A549 (cell line): ENCODE measurements around the gene CCDC74A. TPM values are rescaled to one million over a fixed set of nuclear protein-coding genes. Genes with fewer than 3 reads are reported as not detected.
"Not testable (repeated sequence)": the region's sequence is repeated elsewhere in the genome, so short reads cannot be mapped to it uniquely, and the experiment has no call there.

Source experiments
- ATAC-seq, 2 experiments: fragments of 200-7000 bp in 1 of 2; fragments of >200 bp in 1 of 2; cut with Nextera tagmentation in 1 of 2; cut with Tn5 transposase in 1 of 2; 3 replicates each; pipeline versions ENCODE4 v1.8.0 to v1.9.1; 2018 to 2020; ENCODE audit warnings: mild to moderate bottlenecking in 1 of 2, moderate library complexity in 1 of 2
- CTCF ChIA-PET: fragments of 300-600 bp; sonication (Branson Sonifier 250); formaldehyde crosslinking; extraction: SDS; loops from one replicate; lab custom pipeline; 2021; ENCODE audit warnings: antibody characterized with exemption, inconsistent platforms; lab: Yijun Ruan, JAX
- POLR2A ChIA-PET: fragments of 350-600 bp; formaldehyde crosslinking; extraction: SDS; loops from one replicate; lab custom pipeline; 2021; ENCODE audit warnings: antibody characterized with exemption, inconsistent platforms; lab: Yijun Ruan, JAX
- DNase-seq, 2 experiments: peaks; one replicate each; pipeline versions ENCODE4 v3.0.0 to v3.0.0-alpha.2; 2011 to 2016; ENCODE audit warnings: low read depth in 1 of 2, low spot score in 1 of 2
- FAIRE-seq: peaks from 2 replicates; lab custom pipeline; 2011; peaks lifted over from hg19 to GRCh38; lab: Jason Lieb, UNC
- H3K27ac ChIP-seq, 2 experiments: fragments of >200 bp; sonication (Bioruptor Twin); formaldehyde crosslinking; 3 replicates each; pipeline ENCODE4 v1.5.1; 2016 to 2017
- H3K4me1 ChIP-seq: fragments of >200 bp; sonication (Bioruptor Twin); formaldehyde crosslinking; 3 replicates; pipeline ENCODE4 v1.6.1; 2016
- H3K4me2 ChIP-seq: fragments of >200 bp; sonication (Bioruptor Twin); formaldehyde crosslinking; 3 replicates; pipeline ENCODE4 v1.6.1; 2016
- H3K4me3 ChIP-seq: fragments of >200 bp; sonication (Bioruptor Twin); formaldehyde crosslinking; 3 replicates; pipeline ENCODE4 v1.5.1; 2016
- H3K9me3 ChIP-seq: fragments of >200 bp; sonication (Bioruptor Twin); formaldehyde crosslinking; 3 replicates; pipeline ENCODE4 v1.6.1; 2016
- BHLHE40 ChIP-seq: IDR thresholded peaks from 2 replicates; pipeline ENCODE4 v1.6.1; 2012; ENCODE audit warnings: low read depth, low read length, inconsistent platforms
- CBX8 ChIP-seq: fragments of 200-600 bp; sonication (generic); IDR thresholded peaks from 2 replicates; pipeline ENCODE4 v1.6.1; 2016
- CHD4 ChIP-seq: fragments of 200-600 bp; sonication (generic); IDR thresholded peaks from 2 replicates; pipeline ENCODE4 v1.6.1; 2016; ENCODE audit warnings: antibody characterized with exemption, mild to moderate bottlenecking, borderline replicate concordance
- EHMT2 ChIP-seq: fragments of 200-600 bp; sonication (generic); IDR thresholded peaks from 2 replicates; pipeline ENCODE4 v1.6.1; 2016; ENCODE audit warnings: antibody characterized with exemption, low read depth, mild to moderate bottlenecking, moderate library complexity
- FOSL2 ChIP-seq, 2 experiments: fragments of 450-650 bp in 1 of 2; fragments of >200 bp in 1 of 2; sonication (Bioruptor Twin) in 1 of 2; formaldehyde crosslinking; IDR thresholded peaks; 2 replicates each; pipeline versions ENCODE4 v1.5.0 to v1.6.1; 2016 to 2020; ENCODE audit warnings: mild to moderate bottlenecking in 1 of 2, moderate library complexity in 1 of 2
- FOXS1 ChIP-seq: fragments of 250-450 bp; sonication (Bioruptor Pico); IDR thresholded peaks from 2 replicates; pipeline ENCODE4 v1.5.0; 2020; ENCODE audit warnings: mild to moderate bottlenecking, moderate library complexity
- GATA3 ChIP-seq: IDR thresholded peaks from 2 replicates; pipeline ENCODE4 v1.6.1; 2012; ENCODE audit warnings: borderline replicate concordance
- HOXB5 ChIP-seq: fragments of 250-450 bp; sonication (Bioruptor Pico); IDR thresholded peaks from 2 replicates; pipeline ENCODE4 v1.5.0; 2020; ENCODE audit warnings: mild to moderate bottlenecking, moderate library complexity
- MAFK ChIP-seq: fragments of 450-650 bp; IDR thresholded peaks from 2 replicates; pipeline ENCODE4 v1.6.1; 2014; ENCODE audit not compliant: partially characterized antibody
- MAX ChIP-seq: IDR thresholded peaks from 2 replicates; pipeline ENCODE4 v1.6.1; 2012
- NFE2L2 ChIP-seq: fragments of 150-350 bp; conservative IDR thresholded peaks from 2 replicates; pipeline ENCODE4 v1.6.1; 2014; ENCODE audit warnings: low read length
- POLR2A ChIP-seq: IDR thresholded peaks from 2 replicates; pipeline ENCODE4 v1.6.1; 2012; ENCODE audit warnings: mild to moderate bottlenecking, low read length
- POLR2AphosphoS2 ChIP-seq: conservative IDR thresholded peaks from 2 replicates; pipeline ENCODE4 v1.6.1; 2012; ENCODE audit warnings: low read length, improper control_type of control experiment, inconsistent platforms
- TFCP2L1 ChIP-seq: fragments of 250-450 bp; sonication (Bioruptor Pico); IDR thresholded peaks from 2 replicates; pipeline ENCODE4 v1.5.0; 2021; ENCODE audit warnings: mild to moderate bottlenecking
- USF2 ChIP-seq: fragments of 450-650 bp; IDR thresholded peaks from 2 replicates; pipeline ENCODE4 v1.6.1; 2014; ENCODE audit warnings: antibody characterized with exemption
- ZC3H11A ChIP-seq: fragments of 450-650 bp; IDR thresholded peaks from 2 replicates; pipeline ENCODE4 v1.6.1; 2014; ENCODE audit warnings: antibody characterized with exemption, mild to moderate bottlenecking
- ZNF302 ChIP-seq: fragments of 250-450 bp; sonication (Bioruptor Pico); IDR thresholded peaks from 2 replicates; pipeline ENCODE4 v1.9.0; 2021; ENCODE audit warnings: inconsistent platforms, mild to moderate bottlenecking, moderate library complexity
- WGBS: methylation state at CpG from one replicate; pipeline ENCODE4 v1.1.6; 2017; ENCODE audit errors: missing lambda C conversion rate; 5-methylcytosine and 5-hydroxymethylcytosine counted together
- polyA plus RNA-seq, 4 experiments: library from polyadenylated mRNA; depleted of rRNA in 3 of 4; stranded (reverse); fragments of >200 nt; fragmentation: RNase III in 1 of 4; extraction: RNeasy Plus Mini Kit Qiagen cat#74134 plus additional on column Dnase treatment in 1 of 4; gene quantifications; 2 replicates in 3 of 4; 3 replicates in 1 of 4; pipeline ENCODE4 v1.2.3, GENCODE V29; 2011 to 2017
- TF ChIP-seq, protein P1 (sequence below): IDR thresholded peaks from 2 replicates; pipeline ENCODE4 v1.6.1; 2012; ENCODE audit warnings: low read depth, borderline replicate concordance

Gene CCDC74A
- polyA plus RNA-seq, 2 of the 4 experiments (the other 2 are of a cell fraction) = 9.9 to 11.7 TPM

- ChIA-PET CTCF (interaction anchor here (1.1 kb wide), 1 partner anchor 314 kb away, joined by 3 read pairs; no protein-coding TSS in a partner anchor), POLR2A (interaction anchor here (1.2 to 1.3 kb wide), 2 partner anchors 1302 to 1303 kb away, joined by 5 to 11 read pairs; no protein-coding TSS in a partner anchor)
- Histone ChIP-seq H3K4me1 (peaks cover 16% of the 10 kb centered on the region; the same call in 2 of the 3 replicates), H3K4me2 (no peak overlapping the region), H3K9me3 (no peaks in the 10 kb centered on the region), H3K4me3 (no peak overlapping the region)
- FAIRE-seq (no peak), ATAC-seq (no peak)
- WGBS = 83% methylated on average over 11 of the region's 14 CpGs
- no peak for TF ChIP-seq EHMT2
- TF ChIP-seq POLR2AphosphoS2 = no peak
- no peak for TF ChIP-seq FOSL2 (IDR thresholded peaks at IDR 0.05)
- TF ChIP-seq FOSL2 (CRISPR knock-in tag; IDR thresholded peaks at IDR 0.05) = no peak
- no peak for TF ChIP-seq CBX8
- TF ChIP-seq USF2 = no peak
- no peak for TF ChIP-seq MAFK
- TF ChIP-seq BHLHE40 = no peak
- TF ChIP-seq, protein P1, sequence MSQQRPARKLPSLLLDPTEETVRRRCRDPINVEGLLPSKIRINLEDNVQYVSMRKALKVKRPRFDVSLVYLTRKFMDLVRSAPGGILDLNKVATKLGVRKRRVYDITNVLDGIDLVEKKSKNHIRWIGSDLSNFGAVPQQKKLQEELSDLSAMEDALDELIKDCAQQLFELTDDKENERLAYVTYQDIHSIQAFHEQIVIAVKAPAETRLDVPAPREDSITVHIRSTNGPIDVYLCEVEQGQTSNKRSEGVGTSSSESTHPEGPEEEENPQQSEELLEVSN = no peak
- no peak for TF ChIP-seq POLR2A
- no peak for TF ChIP-seq TFCP2L1 (CRISPR knock-in tag)
- no peak for TF ChIP-seq GATA3
- TF ChIP-seq CHD4 = no peak
- no peak for TF ChIP-seq HOXB5 (CRISPR knock-in tag)
- no peak for TF ChIP-seq NFE2L2
- TF ChIP-seq FOXS1 (CRISPR knock-in tag) = no peak
- TF ChIP-seq ZC3H11A = no peak
- TF ChIP-seq ZNF302 (CRISPR knock-in tag) = no peak
- TF ChIP-seq, all 56 proteins: peak for 0
- H3K27ac ChIP-seq = no peak overlapping the region
- DNase-seq = no peak
Observed at GRCh38 chr2:131488306-131489205, 39.1 kb upstream of the CCDC74A start.

- H3K4me2 ChIP-seq = peak overlapping the region; percentile 99
- H3K9me3 ChIP-seq, ATAC-seq, FAIRE-seq, DNase-seq, POLR2A ChIA-PET: not testable (repeated sequence)
- peak overlapping the region; percentile 99 for H3K4me3 ChIP-seq
- CTCF ChIA-PET = interaction anchor here (2.0 kb wide), 1 partner anchor 8 kb away, joined by 7 read pairs; no protein-coding TSS in a partner anchor
- WGBS = 70% methylated on average over 20 of the region's 20 CpGs
- H3K4me1 ChIP-seq = peaks cover 26% of the 10 kb centered on the region; the same call in 2 of the 3 replicates
- H3K27ac ChIP-seq = peak overlapping the region; percentile 98 to 99
Observed at GRCh38 chr2:131490616-131491468, 36.8 kb upstream of the CCDC74A start.

GRCh38 chr2:131491469-131491836 lies 36.2 kb upstream of the CCDC74A start:
- peak; percentile 17; the same call in 1 of the 2 replicates for TF ChIP-seq MAX
- TF ChIP-seq, all 56 proteins: peak for 1; not testable (repeated sequence) for 55
- DNase-seq (peak in 1 of 2 experiments; percentile 14), ATAC-seq (peak; percentile 15 to 35; a peak in 5 of 6 replicates)
- ChIA-PET CTCF (interaction anchor here (0.9 to 2.7 kb wide), 10 partner anchors 8 to 753 kb away, joined by 3 to 25 read pairs (median 6); partner anchors contain the start of gene CCDC74A), POLR2A (interaction anchor here (1.3 kb wide), 1 partner anchor 191 kb away, joined by 3 read pairs; no protein-coding TSS in a partner anchor)
- Histone ChIP-seq H3K4me3 (peak overlapping the region; percentile 99), H3K27ac (peak overlapping the region; percentile 98 to 99), H3K4me1 (peaks cover 26% of the 10 kb centered on the region; the same call in 2 of the 3 replicates), H3K4me2 (peak overlapping the region; percentile 99)
- WGBS = 7% methylated on average over 9 of the region's 22 CpGs
- not testable (repeated sequence) for FAIRE-seq, H3K9me3 ChIP-seq
